HFF-Myc (cell line): ENCODE data around the gene ZNF3.
A peak's percentile ranks its signal among the peaks of the same experiment; 100 is the strongest.

ENCODE experiments used
- DNase-seq: peaks from one replicate; pipeline ENCODE4 v3.0.0-alpha.2; 2011; ENCODE audit warnings: low read depth; ENCODE audit errors: extremely low read depth
- H3K4me3 ChIP-seq: replicated peaks from 2 replicates; pipeline ENCODE4 v1.5.1; 2011; ENCODE audit warnings: low read depth, mild to moderate bottlenecking, control low read depth, low read length
- CTCF ChIP-seq: IDR thresholded peaks from 2 replicates; pipeline ENCODE4 v1.5.1; 2012; ENCODE audit warnings: mild to moderate bottlenecking, low read depth, low read length, control low read depth; ENCODE audit errors: missing control alignments

Gene ZNF3

DNA sequence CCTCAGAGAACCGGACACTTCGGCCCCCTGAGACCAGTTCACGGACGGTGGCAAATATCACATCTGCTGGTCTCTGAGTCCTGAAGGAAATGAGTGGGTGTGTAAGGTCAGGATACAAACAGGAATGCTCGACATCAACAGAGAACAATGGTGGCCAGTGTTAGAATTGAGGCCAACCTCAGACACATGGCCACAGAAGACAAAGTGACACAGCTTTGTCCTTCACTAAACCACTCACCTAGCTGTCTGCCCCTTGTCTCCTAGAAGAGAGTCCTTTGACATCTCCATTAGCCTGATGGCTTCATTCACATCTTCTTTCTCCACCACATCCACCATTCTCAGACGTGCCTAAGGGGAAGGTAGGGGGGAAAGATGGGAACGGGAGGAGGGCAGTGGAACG lies 11.5 kb upstream of the ZNF3 start:
- no peak overlapping the region for H3K4me3 ChIP-seq
- no peak for DNase-seq
- TF ChIP-seq CTCF, result no peak

DNA sequence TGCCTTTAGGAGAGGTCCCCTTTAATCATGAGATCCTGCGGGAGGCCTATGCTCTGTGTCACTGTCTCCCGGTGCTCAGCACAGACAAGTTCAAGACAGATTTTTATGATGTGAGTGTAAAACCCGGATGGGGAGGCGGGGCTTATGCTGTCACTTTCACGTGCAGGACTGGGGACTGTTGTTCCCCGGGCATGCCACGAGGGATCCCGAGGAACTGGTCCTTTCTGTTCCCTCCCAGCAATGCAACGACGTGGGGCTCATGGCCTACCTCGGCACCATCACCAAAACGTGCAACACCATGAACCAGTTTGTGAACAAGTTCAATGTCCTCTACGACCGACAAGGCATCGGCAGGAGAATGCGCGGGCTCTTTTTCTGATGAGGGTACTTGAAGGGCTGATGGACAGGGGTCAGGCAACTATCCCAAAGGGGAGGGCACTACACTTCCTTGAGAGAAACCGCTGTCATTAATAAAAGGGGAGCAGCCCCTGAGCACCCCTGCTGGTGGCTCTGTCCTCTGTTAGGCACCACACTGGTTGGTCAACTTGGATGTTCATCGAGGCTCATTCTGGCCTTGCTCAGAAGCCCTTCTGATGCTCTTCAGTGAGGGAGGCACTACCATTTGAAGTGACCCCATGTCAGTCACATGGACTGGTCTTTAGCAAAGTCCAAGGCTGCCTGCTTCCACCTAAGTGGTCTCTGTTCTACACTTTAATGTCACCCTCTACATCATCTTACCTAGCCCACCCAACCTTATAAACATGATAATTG lies 10.1 kb upstream of the ZNF3 start:
- H3K4me3 ChIP-seq, result no peak overlapping the region
- DNase-seq, result no peak
- peak; percentile 31 for TF ChIP-seq CTCF

GRCh38 chr7:100090527-100091410 lies 9.2 kb upstream of the ZNF3 start:
- peak overlapping the region; percentile 5; the same call in 1 of the 2 replicates for H3K4me3 ChIP-seq
- no peak for TF ChIP-seq CTCF
- DNase-seq, result no peak

- H3K4me3 ChIP-seq, result peak overlapping the region; percentile 93
- TF ChIP-seq CTCF, result no peak
- DNase-seq, result no peak
These were observed 8.1 kb upstream of the ZNF3 start for GRCh38 chr7:100089458-100090196.

GRCh38 chr7:100088621-100089457 lies 7.3 kb upstream of the ZNF3 start, which contains the start of gene COPS6:
COPS6 (plus strand) TSS chr7:100088969; CDS start chr7:100088991, 22 bp downstream.
- H3K4me3 ChIP-seq, result peak within 1 kb of the TSS; percentile 93
- no peak for DNase-seq
- no peak for TF ChIP-seq CTCF
